LNCAP (cell line): ENCODE results near the gene G6PC1.

Experiments used
- TF ChIP-seq, protein P1 (sequence below): fragments of 450-650 bp; IDR thresholded peaks from 2 replicates; pipeline ENCODE4 v1.5.1; 2017; ENCODE audit warnings: mild to moderate bottlenecking

G6PC1 gene

DNA sequence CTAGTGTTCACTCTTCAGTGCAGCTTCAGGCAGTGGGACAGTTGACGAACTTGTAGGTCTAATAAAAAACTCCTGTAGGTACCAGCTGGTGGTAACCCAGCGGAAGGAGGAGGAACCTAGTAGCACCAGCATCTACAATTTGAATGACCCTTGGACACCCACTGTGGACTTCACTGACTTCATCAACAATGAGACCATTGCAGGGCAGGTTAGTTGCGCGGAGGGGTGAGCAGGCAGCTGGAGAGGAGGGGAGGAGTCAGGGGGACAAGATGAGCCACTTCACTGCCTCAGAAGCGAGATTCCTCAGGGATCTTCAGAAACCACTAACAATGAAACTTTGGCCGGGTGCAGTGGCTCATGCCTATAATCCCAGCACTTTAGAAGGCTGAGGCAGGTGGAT, 27.3 kb upstream of the G6PC1 start:
- TF ChIP-seq, protein P1, sequence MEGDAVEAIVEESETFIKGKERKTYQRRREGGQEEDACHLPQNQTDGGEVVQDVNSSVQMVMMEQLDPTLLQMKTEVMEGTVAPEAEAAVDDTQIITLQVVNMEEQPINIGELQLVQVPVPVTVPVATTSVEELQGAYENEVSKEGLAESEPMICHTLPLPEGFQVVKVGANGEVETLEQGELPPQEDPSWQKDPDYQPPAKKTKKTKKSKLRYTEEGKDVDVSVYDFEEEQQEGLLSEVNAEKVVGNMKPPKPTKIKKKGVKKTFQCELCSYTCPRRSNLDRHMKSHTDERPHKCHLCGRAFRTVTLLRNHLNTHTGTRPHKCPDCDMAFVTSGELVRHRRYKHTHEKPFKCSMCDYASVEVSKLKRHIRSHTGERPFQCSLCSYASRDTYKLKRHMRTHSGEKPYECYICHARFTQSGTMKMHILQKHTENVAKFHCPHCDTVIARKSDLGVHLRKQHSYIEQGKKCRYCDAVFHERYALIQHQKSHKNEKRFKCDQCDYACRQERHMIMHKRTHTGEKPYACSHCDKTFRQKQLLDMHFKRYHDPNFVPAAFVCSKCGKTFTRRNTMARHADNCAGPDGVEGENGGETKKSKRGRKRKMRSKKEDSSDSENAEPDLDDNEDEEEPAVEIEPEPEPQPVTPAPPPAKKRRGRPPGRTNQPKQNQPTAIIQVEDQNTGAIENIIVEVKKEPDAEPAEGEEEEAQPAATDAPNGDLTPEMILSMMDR, result no peak

DNA sequence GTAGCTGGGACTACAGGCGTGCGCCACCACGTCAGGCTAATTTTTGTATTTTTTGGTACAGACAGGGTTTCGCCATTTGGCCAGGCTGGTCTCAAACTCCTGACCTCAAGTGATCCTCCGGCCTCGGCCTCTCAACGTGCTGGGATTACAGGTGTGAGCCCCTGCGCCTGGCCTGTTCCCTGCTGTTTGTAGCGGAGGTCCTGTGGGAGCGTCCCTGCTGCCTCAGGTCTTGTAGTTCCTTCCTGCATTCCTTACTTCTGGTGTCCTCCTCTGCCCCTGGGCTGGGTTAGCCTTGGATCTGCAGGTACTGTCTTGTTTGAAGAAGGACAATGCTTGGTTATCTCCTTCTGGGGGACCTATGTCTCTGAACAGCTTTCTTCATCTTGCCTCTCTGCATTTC, 23.6 kb upstream of the G6PC1 start:
- TF ChIP-seq, protein P1, result no peak

DNA sequence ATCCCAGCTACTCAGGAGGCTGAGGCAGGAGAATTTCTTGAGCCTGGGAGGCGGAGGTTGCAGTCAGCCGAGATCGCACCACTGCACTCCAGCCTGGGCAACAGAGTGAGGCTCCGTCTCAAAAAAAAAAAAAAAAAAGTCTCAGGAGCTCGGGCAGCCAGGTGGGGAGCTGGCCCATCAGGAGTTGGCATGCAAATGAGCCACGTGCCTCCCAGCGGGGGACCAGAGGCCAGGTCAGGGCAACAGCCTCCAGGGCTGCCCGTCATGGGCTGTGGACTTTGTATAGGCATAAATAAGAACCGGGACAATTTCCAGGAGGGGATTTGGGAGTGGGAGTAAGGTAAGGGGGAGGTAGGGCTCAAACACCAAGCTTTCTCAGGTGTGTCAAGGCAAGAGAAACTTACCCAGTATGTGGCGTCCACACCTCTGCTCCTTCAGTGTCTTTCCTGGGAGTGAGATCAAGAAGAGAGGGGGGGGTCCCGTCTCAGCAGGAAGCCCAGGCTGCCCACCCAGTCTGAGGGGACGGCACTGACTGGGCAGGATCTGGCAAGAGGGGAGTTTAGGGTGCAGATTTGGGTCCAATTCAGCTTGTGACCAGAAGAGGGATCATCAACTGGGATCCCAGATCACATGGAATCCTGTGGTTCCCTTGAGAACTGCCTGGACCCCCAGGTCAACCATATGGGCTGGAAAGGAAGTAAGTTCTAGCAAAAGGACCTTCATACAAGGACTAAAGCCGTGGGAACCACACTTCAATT, 22.3 kb upstream of the G6PC1 start:
- TF ChIP-seq, protein P1, result no peak

DNA sequence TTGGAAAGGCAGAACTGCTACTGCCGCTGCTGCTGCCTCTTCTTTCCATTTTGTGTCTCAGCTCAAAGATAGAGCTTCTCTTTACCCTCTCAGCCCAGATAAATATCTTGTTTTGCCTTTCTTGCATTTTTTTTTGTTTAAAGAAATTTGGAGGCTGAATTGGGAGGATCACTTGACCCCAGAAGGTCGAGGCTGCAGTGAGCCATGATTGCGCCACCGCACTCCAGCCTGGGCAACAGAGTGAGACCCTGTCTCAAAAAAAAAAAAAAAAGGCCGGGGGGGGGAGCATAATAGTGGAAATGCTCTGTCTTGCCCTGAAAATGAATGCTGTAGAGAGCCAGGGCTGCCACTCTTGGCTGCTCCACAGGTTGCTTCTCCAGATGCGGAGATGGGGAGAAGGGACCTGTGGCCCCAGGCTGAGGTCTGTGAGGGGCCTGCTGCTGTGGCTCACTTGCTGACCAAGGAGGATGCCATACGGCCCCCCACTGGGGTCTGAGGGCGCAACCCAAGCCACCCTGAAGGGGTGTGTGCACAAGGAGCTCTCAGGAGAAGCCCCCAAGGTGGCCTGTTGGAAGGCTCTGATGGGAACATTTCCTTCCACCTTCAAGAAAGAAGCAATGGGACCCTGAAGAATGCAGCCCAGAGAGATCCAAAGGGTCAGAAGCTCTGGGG, 21.5 kb upstream of the G6PC1 start:
- TF ChIP-seq, protein P1, result no peak

DNA sequence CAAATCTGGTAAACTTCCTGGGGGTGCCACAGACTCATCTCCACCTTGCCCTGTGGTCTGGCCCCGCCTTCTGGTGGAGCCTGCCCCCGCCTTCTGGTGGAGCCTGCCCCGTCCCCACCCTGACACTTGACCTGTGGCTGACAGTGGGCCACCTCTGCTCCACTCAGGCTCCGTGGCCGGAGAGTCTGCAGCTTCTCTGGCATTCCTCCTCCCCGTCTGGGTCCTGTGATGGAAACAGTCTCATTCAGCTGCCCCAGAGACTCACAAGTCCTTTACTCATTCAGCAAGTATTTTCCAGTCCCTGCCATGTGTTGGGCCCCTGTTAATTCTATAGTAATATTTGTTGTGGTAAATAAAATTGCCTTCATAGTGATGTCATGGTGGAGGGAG, 21.0 kb upstream of the G6PC1 start:
- TF ChIP-seq, protein P1, result no peak

DNA sequence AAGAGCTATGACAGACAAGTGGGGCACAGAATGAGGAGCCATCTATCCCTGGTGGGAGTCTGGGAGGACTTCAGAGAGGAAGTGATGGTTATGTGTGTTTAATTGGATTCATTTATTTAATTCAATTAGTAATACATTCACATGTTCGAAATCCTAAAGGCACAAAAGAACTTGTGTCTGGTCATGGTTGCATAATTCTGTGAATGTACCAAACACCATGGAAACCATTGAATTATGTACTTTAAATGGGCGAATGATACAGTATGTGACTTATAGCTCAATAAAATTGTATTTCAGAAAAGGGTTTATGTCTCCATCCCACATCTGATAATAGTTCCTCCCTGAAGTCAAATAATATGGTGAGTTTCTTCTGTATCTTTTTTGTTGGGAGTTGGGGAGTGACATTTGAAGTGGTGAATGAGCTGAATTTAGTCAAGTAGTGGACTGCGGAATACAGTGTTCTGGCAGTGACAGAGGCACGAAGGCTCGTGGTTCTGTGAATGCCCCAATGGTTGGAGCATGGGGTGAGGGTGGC, 19.8 kb upstream of the G6PC1 start:
- TF ChIP-seq, protein P1, result no peak

DNA sequence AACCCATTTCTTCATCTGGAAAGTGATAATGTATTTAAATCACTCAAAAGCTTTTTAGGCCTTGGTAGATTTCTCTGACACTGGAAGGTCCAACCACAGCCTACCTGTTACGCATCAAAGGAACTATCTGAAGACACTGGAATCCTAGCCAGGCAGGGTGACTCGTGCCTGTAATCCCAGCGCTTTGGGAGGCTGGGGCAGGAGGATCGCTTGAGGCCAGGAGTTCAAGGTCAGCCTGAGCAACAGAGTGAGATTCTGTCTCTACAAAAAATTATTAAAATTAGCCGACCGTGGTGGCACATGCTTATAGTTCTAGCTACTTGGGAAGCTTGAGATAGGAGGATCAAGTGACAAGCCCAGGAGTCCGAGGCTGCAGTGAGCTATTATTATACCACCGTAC, 18.4 kb upstream of the G6PC1 start:
- TF ChIP-seq, protein P1, result no peak
